ENCODE data around the gene EFTUD2.

The EFTUD2 gene

GRCh38 chr17:44915321-44915726 is 16.1 kb upstream of the EFTUD2 start, which contains the start of gene GFAP:
TSS of gene GFAP (minus strand) at chr17:44915500. CDS start at chr17:44915486, 14 bp downstream.
- TF ChIP-seq CTCF (IDR thresholded peaks at IDR 0.05; ENCODE audit: low read depth, low read length, missing control alignments): no peak
- DNase-seq (ENCODE audit: low read depth): no peak
- no peak within 1 kb of the TSS for H3K4me3 ChIP-seq (ENCODE audit: low read depth, low read length)

- no peak overlapping the region for H3K4me3 ChIP-seq (ENCODE audit: low read depth, low read length)
- no peak for TF ChIP-seq CTCF (IDR thresholded peaks at IDR 0.05; ENCODE audit: low read depth, low read length, missing control alignments)
- no peak for DNase-seq (ENCODE audit: low read depth)
These were observed 15.5 kb upstream of the EFTUD2 start for GRCh38 chr17:44914698-44915271.

GRCh38 chr17:44914148-44914547 is 14.9 kb upstream of the EFTUD2 start:
- DNase-seq (ENCODE audit: low read depth): no peak
- no peak overlapping the region for H3K4me3 ChIP-seq (ENCODE audit: low read depth, low read length)
- TF ChIP-seq CTCF (IDR thresholded peaks at IDR 0.05; ENCODE audit: low read depth, low read length, missing control alignments): no peak

GRCh38 chr17:44913676-44914075 is 14.4 kb upstream of the EFTUD2 start:
- no peak overlapping the region for H3K4me3 ChIP-seq (ENCODE audit: low read depth, low read length)
- no peak for DNase-seq (ENCODE audit: low read depth)
- TF ChIP-seq CTCF (IDR thresholded peaks at IDR 0.05; ENCODE audit: low read depth, low read length, missing control alignments): no peak

GRCh38 chr17:44912763-44913544 is 13.7 kb upstream of the EFTUD2 start:
- H3K4me3 ChIP-seq (ENCODE audit: low read depth, low read length): no peak overlapping the region
- DNase-seq (ENCODE audit: low read depth): no peak
- TF ChIP-seq CTCF (IDR thresholded peaks at IDR 0.05; ENCODE audit: low read depth, low read length, missing control alignments): no peak

GRCh38 chr17:44911133-44912001 is 12.1 kb upstream of the EFTUD2 start:
- peak; percentile 59 for TF ChIP-seq CTCF (IDR thresholded peaks at IDR 0.05; ENCODE audit: low read depth, low read length, missing control alignments)
- no peak overlapping the region for H3K4me3 ChIP-seq (ENCODE audit: low read depth, low read length)
- DNase-seq (ENCODE audit: low read depth): no peak
